Mesendoderm (in vitro differentiated cells): Measurements from ENCODE around the gene PNMA5.
"Not testable (repeated sequence)": the region's sequence is repeated elsewhere in the genome, so short reads cannot be mapped to it uniquely, and the experiment has no call there.

ENCODE experiments used
- DNase-seq: peaks from one replicate; pipeline ENCODE4 v3.0.0; 2013
- H2AK5ac ChIP-seq: 2 replicates; pipeline ENCODE4 v1.6.1; 2013; ENCODE audit warnings: low read length, inconsistent platforms
- H2BK120ac ChIP-seq: 2 replicates; pipeline ENCODE4 v1.6.1; 2013; ENCODE audit warnings: low read depth, mild to moderate bottlenecking, low read length, moderate library complexity, mixed read lengths
- H2BK15ac ChIP-seq: replicated peaks from 2 replicates; pipeline ENCODE4 v1.6.1; 2013; ENCODE audit warnings: low read depth, mild to moderate bottlenecking, moderate library complexity
- H2BK5ac ChIP-seq: 2 replicates; pipeline ENCODE4 v1.6.1; 2013; ENCODE audit warnings: low read length, inconsistent platforms
- H3K18ac ChIP-seq: 2 replicates; pipeline ENCODE4 v1.6.1; 2013; ENCODE audit warnings: mild to moderate bottlenecking, low read length, mixed read lengths
- H3K23ac ChIP-seq: one replicate; pipeline ENCODE4 v1.6.1; 2013; ENCODE audit warnings: low read length
- H3K27ac ChIP-seq: 2 replicates; pipeline ENCODE4 v1.5.1; 2013; ENCODE audit warnings: low read depth, mild to moderate bottlenecking, inconsistent platforms, low read length, moderate library complexity
- H3K27me3 ChIP-seq: 2 replicates; pipeline ENCODE4 v1.6.1; 2013; ENCODE audit warnings: low read length, control low read depth, mild to moderate bottlenecking, inconsistent platforms; ENCODE audit not compliant: insufficient read depth, poor library complexity
- H3K36me3 ChIP-seq: 2 replicates; pipeline ENCODE4 v1.6.1; 2013; ENCODE audit warnings: low read length, inconsistent platforms; ENCODE audit not compliant: control insufficient read depth, insufficient read depth
- H3K4ac ChIP-seq: one replicate; pipeline ENCODE4 v1.6.1; 2013; ENCODE audit warnings: low read depth, mild to moderate bottlenecking, low read length, moderate library complexity
- H3K4me1 ChIP-seq: 2 replicates; pipeline ENCODE4 v1.6.1; 2013; ENCODE audit warnings: low read depth, low read length, inconsistent platforms; ENCODE audit not compliant: control insufficient read depth
- H3K4me2 ChIP-seq: 2 replicates; pipeline ENCODE4 v1.6.1; 2013; ENCODE audit warnings: low read length
- H3K4me3 ChIP-seq: 2 replicates; pipeline ENCODE4 v1.5.1; 2013; ENCODE audit warnings: mild to moderate bottlenecking, low read length
- H3K56ac ChIP-seq: one replicate; pipeline ENCODE4 v1.6.1; 2013; ENCODE audit warnings: low read length
- H3K79me1 ChIP-seq: 2 replicates; pipeline ENCODE4 v1.6.1; 2013; ENCODE audit warnings: low read length, inconsistent platforms
- H3K79me2 ChIP-seq: 2 replicates; pipeline ENCODE4 v1.6.1; 2013; ENCODE audit warnings: mild to moderate bottlenecking, low read length; ENCODE audit not compliant: control insufficient read depth, insufficient read depth
- H3K9ac ChIP-seq: 2 replicates; pipeline ENCODE4 v1.6.1; 2013; ENCODE audit warnings: low read length, inconsistent platforms
- H4K5ac ChIP-seq: one replicate; pipeline ENCODE4 v1.6.1; 2013; ENCODE audit warnings: low read length
- H4K8ac ChIP-seq: one replicate; pipeline ENCODE4 v1.6.1; 2013; ENCODE audit warnings: low read depth, mild to moderate bottlenecking, control low read depth, low read length, moderate library complexity
- WGBS: extraction: QIAGEN DNeasy Blood & Tissue Kit; methylation state at CpG from one replicate; pipeline ENCODE4 v1.1.7; 2013; ENCODE audit warnings: low lambda C conversion rate, missing lambda C conversion rate; ENCODE audit not compliant: insufficient coverage; ENCODE audit errors: extremely low coverage; 5-methylcytosine and 5-hydroxymethylcytosine counted together

PNMA5 gene

GRCh38 chrX:152987156-152987555 lies 6.8 kb downstream of the PNMA5 start:
- H2BK15ac ChIP-seq, H3K23ac ChIP-seq, H3K18ac ChIP-seq, H2AK5ac ChIP-seq, H3K4me3 ChIP-seq, H4K8ac ChIP-seq, H3K9ac ChIP-seq, H3K79me1 ChIP-seq, H3K79me2 ChIP-seq, H3K36me3 ChIP-seq, H3K27ac ChIP-seq, H3K4ac ChIP-seq, H2BK120ac ChIP-seq, H3K56ac ChIP-seq, H4K5ac ChIP-seq, DNase-seq, H3K27me3 ChIP-seq, H3K4me2 ChIP-seq, H2BK5ac ChIP-seq, H3K4me1 ChIP-seq: not testable (repeated sequence)
- no CpG with 5 or more reads among the region's 10 CpGs for WGBS

DNA sequence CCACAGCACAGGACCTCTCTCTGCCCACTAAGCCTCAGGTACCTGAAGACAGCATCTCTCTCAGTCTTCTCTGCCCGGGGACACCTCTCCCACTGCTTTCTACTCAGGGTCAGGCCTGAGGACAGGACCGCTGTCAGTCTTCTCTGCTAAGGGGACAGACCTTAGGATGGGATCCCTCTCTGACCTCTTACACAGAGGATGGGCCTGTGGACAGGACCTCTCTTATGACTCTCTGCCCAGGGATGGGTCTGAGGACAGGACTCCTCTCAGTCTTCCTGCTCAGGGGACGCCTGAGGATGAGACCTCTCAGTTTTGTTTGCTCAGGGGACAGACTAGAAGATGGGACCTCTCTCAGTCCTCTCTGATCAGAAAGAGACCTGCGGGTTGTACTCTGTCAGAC lies 8.5 kb downstream of the PNMA5 start:
- not testable (repeated sequence) for H4K8ac ChIP-seq, H3K36me3 ChIP-seq, H3K56ac ChIP-seq, H3K4me1 ChIP-seq, H2BK5ac ChIP-seq, H3K27ac ChIP-seq, H2BK120ac ChIP-seq, DNase-seq, H2AK5ac ChIP-seq, H3K79me1 ChIP-seq, H3K4me3 ChIP-seq, H3K23ac ChIP-seq, H3K9ac ChIP-seq, H3K27me3 ChIP-seq, H4K5ac ChIP-seq, H2BK15ac ChIP-seq, H3K79me2 ChIP-seq, H3K4me2 ChIP-seq, H3K4ac ChIP-seq, H3K18ac ChIP-seq
- no CpG with 5 or more reads among the region's 4 CpGs for WGBS

- no peak overlapping the region for H3K4ac ChIP-seq
- H3K56ac ChIP-seq = no peak overlapping the region
- no peaks in the 10 kb centered on the region for H3K36me3 ChIP-seq
- H3K27ac ChIP-seq = no peak overlapping the region
- H3K9ac ChIP-seq = no peak overlapping the region
- H4K5ac ChIP-seq = no peak overlapping the region
- WGBS = no CpG with 5 or more reads among the region's 2 CpGs
- H2BK15ac ChIP-seq = no peak overlapping the region
- H4K8ac ChIP-seq = no peak overlapping the region
- no peak overlapping the region for H2BK5ac ChIP-seq
- no peaks in the 10 kb centered on the region for H3K27me3 ChIP-seq
- no peak overlapping the region for H2BK120ac ChIP-seq
- no peak overlapping the region for H3K18ac ChIP-seq
- no peaks in the 10 kb centered on the region for H3K4me1 ChIP-seq
- H2AK5ac ChIP-seq = no peak overlapping the region
- H3K79me1 ChIP-seq = no peaks in the 10 kb centered on the region
- H3K4me2 ChIP-seq = no peak overlapping the region
- no peaks in the 10 kb centered on the region for H3K79me2 ChIP-seq
- DNase-seq = no peak
- no peak overlapping the region for H3K4me3 ChIP-seq
- no peak overlapping the region for H3K23ac ChIP-seq
Measured at GRCh38 chrX:152968193-152968592, 25.7 kb downstream of the PNMA5 start.

GRCh38 chrX:152960115-152960514 lies 33.8 kb downstream of the PNMA5 start:
- no peaks in the 10 kb centered on the region for H3K79me2 ChIP-seq
- no peaks in the 10 kb centered on the region for H3K79me1 ChIP-seq
- H3K4me3 ChIP-seq = no peak overlapping the region
- no peak overlapping the region for H3K4me2 ChIP-seq
- H3K18ac ChIP-seq = no peak overlapping the region
- H3K23ac ChIP-seq = no peak overlapping the region
- no peak overlapping the region for H2AK5ac ChIP-seq
- no peak overlapping the region for H4K8ac ChIP-seq
- no peak for DNase-seq
- H2BK15ac ChIP-seq = no peak overlapping the region
- no peak overlapping the region for H4K5ac ChIP-seq
- H2BK120ac ChIP-seq = no peak overlapping the region
- H3K27ac ChIP-seq = no peak overlapping the region
- no peak overlapping the region for H3K9ac ChIP-seq
- H3K36me3 ChIP-seq = no peaks in the 10 kb centered on the region
- no peak overlapping the region for H2BK5ac ChIP-seq
- no CpG with 5 or more reads among the region's 1 CpG for WGBS
- no peak overlapping the region for H3K56ac ChIP-seq
- no peaks in the 10 kb centered on the region for H3K4me1 ChIP-seq
- no peak overlapping the region for H3K4ac ChIP-seq
- H3K27me3 ChIP-seq = no peaks in the 10 kb centered on the region

- no peaks in the 10 kb centered on the region for H3K27me3 ChIP-seq
- H3K27ac ChIP-seq = no peak overlapping the region
- H3K4me3 ChIP-seq = no peak overlapping the region
- no peaks in the 10 kb centered on the region for H3K79me2 ChIP-seq
- WGBS = no CpG with 5 or more reads among the region's 6 CpGs
- no peak overlapping the region for H3K4me2 ChIP-seq
- no peak overlapping the region for H2AK5ac ChIP-seq
- H2BK120ac ChIP-seq = no peak overlapping the region
- H3K79me1 ChIP-seq = no peaks in the 10 kb centered on the region
- H3K4ac ChIP-seq = no peak overlapping the region
- H3K36me3 ChIP-seq = no peaks in the 10 kb centered on the region
- no peak overlapping the region for H3K56ac ChIP-seq
- no peak overlapping the region for H4K8ac ChIP-seq
- no peaks in the 10 kb centered on the region for H3K4me1 ChIP-seq
- H3K18ac ChIP-seq = no peak overlapping the region
- H3K9ac ChIP-seq = no peak overlapping the region
- no peak overlapping the region for H4K5ac ChIP-seq
- H2BK15ac ChIP-seq = no peak overlapping the region
- no peak overlapping the region for H3K23ac ChIP-seq
- no peak for DNase-seq
- H2BK5ac ChIP-seq = no peak overlapping the region
Measured at GRCh38 chrX:152959626-152960025, 34.3 kb downstream of the PNMA5 start.
